ENCODE results near the gene FOXP4. TPM values are rescaled to one million over a fixed set of nuclear protein-coding genes. Genes with fewer than 3 reads are reported as not detected.

Gene FOXP4
- total RNA-seq, 1 donor from 2014 or later = 27.9 TPM

GRCh38 chr6:41651246-41651961 is 105.2 kb downstream of the FOXP4 start:
- DNase-seq = no peak
- Mint-ChIP-seq H3K9me3 (ENCODE audit: unreplicated experiment) (peaks cover 5% of the 10 kb centered on the region), H3K4me1 (ENCODE audit: low read depth, unreplicated experiment) (no peaks in the 10 kb centered on the region), H3K27ac (ENCODE audit: unreplicated experiment) (no peak overlapping the region), H3K4me3 (ENCODE audit: unreplicated experiment) (no peak overlapping the region), H3K36me3 (ENCODE audit: unreplicated experiment) (no peaks in the 10 kb centered on the region), H3K27me3 (ENCODE audit: unreplicated experiment) (peaks cover 4% of the 10 kb centered on the region)
- TF ChIP-seq CTCF (IDR thresholded peaks at IDR 0.05; ENCODE audit: partially characterized antibody, unreplicated experiment) = no peak

Small RNA genes lying within 50 kb of the gene (microRNA-seq; reads per million reads assigned to microRNA genes)
- 0.69 reads per million for gene MIR4641 (ENCODE audit: unreplicated experiment)

Other genes with a start within 250 kb of the FOXP4 start
- not detected for gene NCR2, start 210.8 kb upstream of the FOXP4 start, total RNA-seq (ENCODE audit: unreplicated experiment)
- gene MDFI, start 92.1 kb downstream of the FOXP4 start, total RNA-seq (ENCODE audit: unreplicated experiment) = 7.9 TPM
- 3.1 TPM for gene TFEB, start 189.2 kb downstream of the FOXP4 start, total RNA-seq (ENCODE audit: unreplicated experiment)
- gene PGC, start 201.0 kb downstream of the FOXP4 start, total RNA-seq (ENCODE audit: unreplicated experiment) = not detected
- 17.8 TPM for gene FRS3, start 233.5 kb downstream of the FOXP4 start, total RNA-seq (ENCODE audit: unreplicated experiment)
- gene PRICKLE4, start 234.4 kb downstream of the FOXP4 start, total RNA-seq (ENCODE audit: unreplicated experiment) = 2.3 TPM
- 111 TPM for gene TOMM6, start 241.3 kb downstream of the FOXP4 start, total RNA-seq (ENCODE audit: unreplicated experiment)